Activated T-helper 1 cell treated with anti-CD3 and anti-CD28 coated beads, Interleukin-12 subunit alpha, Interleukin-12 subunit beta, Interleukin-2, Interleukin-4 antibody, amounts not matched to agents 30 ng/mL and 10 ng/mL and 1 ng/mL, durations not matched to agents 14 hours and 24 hours and 36 hours (primary cell): ENCODE data around the gene OR8D1. TPM values are rescaled to one million over a fixed set of nuclear protein-coding genes. Genes with fewer than 3 reads are reported as not detected.

ENCODE experiments used
- DNase-seq: peaks from one replicate; pipeline ENCODE4 v3.0.0; 2021; ENCODE audit warnings: low spot score
- H3K27ac Mint-ChIP-seq: one replicate; pipeline ENCODE4 v1.8.0; 2021; ENCODE audit warnings: mild to moderate bottlenecking, mixed read lengths
- H3K27me3 Mint-ChIP-seq: one replicate; pipeline ENCODE4 v1.8.0; 2022; ENCODE audit warnings: mild to moderate bottlenecking, moderate library complexity, mixed read lengths; ENCODE audit not compliant: insufficient read depth
- H3K36me3 Mint-ChIP-seq: one replicate; pipeline ENCODE4 v1.8.0; 2021; ENCODE audit warnings: low read depth, mixed read lengths
- H3K4me1 Mint-ChIP-seq: one replicate; pipeline ENCODE4 v1.8.0; 2021; ENCODE audit warnings: low read depth, mixed read lengths
- H3K4me3 Mint-ChIP-seq: one replicate; pipeline ENCODE4 v1.8.0; 2021; ENCODE audit warnings: mild to moderate bottlenecking, moderate library complexity, mixed read lengths
- H3K9me3 Mint-ChIP-seq: one replicate; pipeline ENCODE4 v1.8.0; 2021; ENCODE audit warnings: mixed read lengths
- intact Hi-C: fragments of 100-400 bp; cut with micrococcal nuclease; formaldehyde crosslinking; loops from one replicate; pipeline ENCODE4 v1.15.1; 2024
- total RNA-seq: library from RNA; stranded (reverse); gene quantifications from 2 replicates; pipeline ENCODE4 v1.2.3, GENCODE V29; 2022

Gene OR8D1
- total RNA-seq, 1 donor from 2014 or later, result not detected

DNA sequence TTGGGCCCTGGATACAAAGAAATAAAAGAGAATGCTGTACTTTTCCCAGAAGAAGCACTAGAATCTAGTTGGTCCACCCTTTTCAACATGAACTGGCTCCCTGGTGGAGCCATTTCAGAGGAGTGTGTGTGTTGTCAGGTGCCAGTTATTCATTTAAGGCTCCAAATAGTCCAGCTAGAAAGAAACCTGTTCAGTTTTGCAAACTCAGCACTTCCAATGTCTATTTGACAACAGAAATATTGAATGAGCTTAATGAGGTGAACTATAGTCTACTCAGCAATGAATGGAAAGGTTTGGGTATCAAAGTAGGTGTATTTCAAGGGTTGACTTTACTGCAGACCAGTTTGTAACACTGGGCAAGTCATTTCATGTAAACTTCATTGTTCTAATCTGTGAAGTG is 2.1 kb downstream of the OR8D1 start:
- Mint-ChIP-seq H3K27me3 (peaks cover 3% of the 10 kb centered on the region), H3K4me1 (no peaks in the 10 kb centered on the region), H3K9me3 (no peaks in the 10 kb centered on the region), H3K27ac (no peak overlapping the region), H3K36me3 (no peaks in the 10 kb centered on the region), H3K4me3 (no peak overlapping the region)
- no peak for DNase-seq
- intact Hi-C loops, result no loop called here

DNA sequence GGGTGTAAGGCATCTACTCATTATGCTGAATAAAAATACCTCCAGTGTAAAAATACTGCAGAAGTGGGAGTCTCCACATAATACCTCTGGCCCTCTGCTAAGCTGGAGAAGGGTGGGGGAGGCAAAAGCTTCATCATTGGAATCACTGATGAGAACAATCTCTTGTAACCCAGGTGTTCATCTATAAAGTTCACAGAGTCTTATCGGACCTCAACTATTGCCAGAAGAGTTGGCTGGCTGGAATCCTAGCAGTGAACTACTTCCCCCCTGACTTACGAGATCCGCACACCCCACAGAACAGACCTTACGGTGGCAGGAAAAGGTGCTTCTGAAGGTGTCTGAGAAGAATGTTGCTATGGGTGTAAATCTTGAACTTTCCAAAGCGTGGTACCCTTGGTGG is 2.5 kb downstream of the OR8D1 start:
- intact Hi-C loops, result no loop called here
- Mint-ChIP-seq H3K36me3 (no peaks in the 10 kb centered on the region), H3K4me1 (no peaks in the 10 kb centered on the region), H3K4me3 (no peak overlapping the region), H3K27ac (no peak overlapping the region), H3K27me3 (peaks cover 3% of the 10 kb centered on the region), H3K9me3 (no peaks in the 10 kb centered on the region)
- DNase-seq, result no peak

DNA sequence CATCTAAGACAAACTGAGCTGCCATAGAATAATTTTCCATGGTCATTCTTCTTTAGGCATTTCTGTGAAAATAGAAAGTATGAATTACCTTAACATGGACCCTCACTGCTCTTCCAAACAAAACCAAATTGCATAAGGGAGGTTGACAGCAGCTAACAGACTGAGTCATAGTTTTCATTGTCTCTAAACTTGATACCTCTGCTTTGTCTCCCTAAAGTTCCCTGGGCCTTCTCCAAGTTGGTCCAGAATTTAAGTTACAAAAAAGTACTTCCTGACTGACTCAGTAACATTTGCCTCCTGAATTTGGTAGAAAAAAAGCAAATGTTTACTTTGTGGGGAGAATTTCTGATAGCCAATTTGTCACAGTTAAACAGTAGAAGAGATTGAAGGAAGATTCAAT is 3.0 kb downstream of the OR8D1 start:
- Mint-ChIP-seq H3K27ac (no peak overlapping the region), H3K4me3 (no peak overlapping the region), H3K9me3 (no peaks in the 10 kb centered on the region), H3K27me3 (peaks cover 3% of the 10 kb centered on the region), H3K36me3 (no peaks in the 10 kb centered on the region), H3K4me1 (no peaks in the 10 kb centered on the region)
- DNase-seq, result no peak
- intact Hi-C loops, result no loop called here

DNA sequence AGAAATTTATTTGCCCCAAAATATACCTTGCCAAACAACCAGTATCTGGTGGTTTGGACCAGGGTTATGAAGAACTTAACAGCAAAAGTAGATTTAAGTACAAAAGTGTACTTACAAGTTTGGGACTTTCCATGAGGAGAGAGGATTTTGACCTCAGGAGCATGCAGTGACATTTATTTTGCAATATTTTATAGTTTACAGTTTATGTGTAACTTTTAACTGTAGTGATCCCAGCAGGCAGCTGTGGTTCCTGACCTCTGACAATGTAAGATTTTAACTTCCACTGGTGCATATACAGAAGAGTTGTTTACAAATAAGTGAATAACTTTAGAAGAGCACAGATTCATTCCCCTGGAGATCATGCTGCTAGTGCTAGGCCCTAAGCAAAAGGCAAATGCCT is 6.7 kb downstream of the OR8D1 start:
- no peak overlapping the region for H3K27ac Mint-ChIP-seq
- intact Hi-C loops, result no loop called here
- H3K27me3 Mint-ChIP-seq, result peaks cover 4% of the 10 kb centered on the region
- no peaks in the 10 kb centered on the region for H3K9me3 Mint-ChIP-seq
- no peaks in the 10 kb centered on the region for H3K4me1 Mint-ChIP-seq
- no peaks in the 10 kb centered on the region for H3K36me3 Mint-ChIP-seq
- no peak for DNase-seq
- no peak overlapping the region for H3K4me3 Mint-ChIP-seq

DNA sequence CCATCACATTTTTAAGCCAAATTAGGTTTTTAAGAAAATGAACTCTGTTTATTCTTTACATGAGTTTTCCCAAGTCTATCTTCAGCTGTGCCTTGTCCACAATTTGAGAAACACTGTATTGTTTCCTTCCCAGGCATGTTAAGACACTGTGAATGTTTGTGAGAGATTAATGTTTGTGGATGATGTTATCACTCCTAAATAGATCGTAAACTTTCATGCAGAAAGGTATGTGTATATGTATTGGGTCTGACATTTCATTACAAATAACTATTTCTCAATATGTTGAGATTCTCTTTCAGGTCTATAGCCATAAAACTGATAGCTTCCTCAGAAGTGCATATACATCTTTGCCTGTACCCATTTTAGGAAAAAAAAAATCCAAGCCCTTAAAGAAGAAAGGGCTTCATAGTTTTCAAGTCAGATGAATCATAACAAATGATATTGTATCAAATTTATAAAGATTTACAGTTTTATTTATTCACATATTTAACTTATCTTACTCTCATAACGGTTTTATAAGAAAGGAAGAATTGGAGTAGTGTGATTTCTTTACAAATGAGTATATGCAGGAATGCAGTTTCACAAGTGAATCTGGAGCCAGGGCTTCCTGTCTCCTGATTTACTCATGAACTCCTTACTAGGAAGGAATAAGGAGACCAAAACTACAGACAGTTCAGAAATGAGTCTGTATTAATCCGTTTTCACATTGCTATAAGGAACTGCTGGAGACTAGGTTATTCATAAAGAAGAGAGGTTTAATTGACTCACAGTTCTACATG is 11.2 kb downstream of the OR8D1 start:
- H3K27me3 Mint-ChIP-seq, result peaks cover 2% of the 10 kb centered on the region
- H3K9me3 Mint-ChIP-seq, result no peaks in the 10 kb centered on the region
- no peak overlapping the region for H3K27ac Mint-ChIP-seq
- intact Hi-C loops, result no loop called here
- no peaks in the 10 kb centered on the region for H3K36me3 Mint-ChIP-seq
- no peak for DNase-seq
- no peak overlapping the region for H3K4me3 Mint-ChIP-seq
- no peaks in the 10 kb centered on the region for H3K4me1 Mint-ChIP-seq

DNA sequence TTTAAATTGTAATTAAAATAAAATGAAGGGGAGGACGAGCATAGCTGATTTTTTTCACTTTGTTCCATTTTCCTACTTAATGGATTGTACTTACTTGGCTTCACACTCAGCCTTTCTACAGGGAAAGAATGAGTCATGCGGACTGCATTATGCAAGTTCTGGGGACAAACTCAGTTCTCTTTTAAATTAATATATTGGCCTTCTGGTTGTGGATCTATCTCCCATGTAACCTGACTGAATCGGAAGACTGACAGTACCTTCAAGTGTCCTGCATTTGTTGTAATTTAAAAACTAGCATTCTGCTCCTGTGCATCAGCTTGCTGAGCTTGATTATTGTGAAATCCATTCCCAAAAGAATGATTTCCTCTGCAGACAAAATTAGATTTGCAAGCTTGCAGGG is 12.2 kb downstream of the OR8D1 start:
- no peaks in the 10 kb centered on the region for H3K36me3 Mint-ChIP-seq
- no peaks in the 10 kb centered on the region for H3K4me1 Mint-ChIP-seq
- no peak overlapping the region for H3K27ac Mint-ChIP-seq
- no peak overlapping the region for H3K4me3 Mint-ChIP-seq
- DNase-seq, result no peak
- peaks cover 2% of the 10 kb centered on the region for H3K27me3 Mint-ChIP-seq
- intact Hi-C loops, result no loop called here
- H3K9me3 Mint-ChIP-seq, result no peaks in the 10 kb centered on the region

DNA sequence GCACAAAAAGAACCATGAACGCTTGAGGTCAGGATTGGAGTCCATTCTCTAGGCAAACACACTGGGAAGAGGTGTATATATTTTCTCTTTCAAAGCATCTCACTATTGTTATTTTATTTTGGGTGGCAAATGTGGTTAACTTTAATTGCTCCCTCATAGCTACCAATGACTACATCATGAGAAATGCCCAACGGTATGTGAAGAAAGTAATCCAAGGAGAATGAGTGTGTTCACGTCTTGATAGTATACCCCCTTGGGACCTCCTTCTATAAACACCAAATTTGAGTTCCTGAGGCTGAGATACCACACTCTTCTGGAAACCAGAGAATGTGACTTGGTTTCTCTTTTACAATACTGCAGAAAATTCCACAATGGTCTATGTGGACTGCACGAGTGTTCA is 15.8 kb downstream of the OR8D1 start:
- Mint-ChIP-seq H3K27ac (no peak overlapping the region), H3K4me3 (no peak overlapping the region), H3K36me3 (no peaks in the 10 kb centered on the region), H3K9me3 (no peaks in the 10 kb centered on the region), H3K27me3 (peaks cover under 1% of the 10 kb centered on the region), H3K4me1 (no peaks in the 10 kb centered on the region)
- intact Hi-C loops, result no loop called here
- DNase-seq, result no peak

DNA sequence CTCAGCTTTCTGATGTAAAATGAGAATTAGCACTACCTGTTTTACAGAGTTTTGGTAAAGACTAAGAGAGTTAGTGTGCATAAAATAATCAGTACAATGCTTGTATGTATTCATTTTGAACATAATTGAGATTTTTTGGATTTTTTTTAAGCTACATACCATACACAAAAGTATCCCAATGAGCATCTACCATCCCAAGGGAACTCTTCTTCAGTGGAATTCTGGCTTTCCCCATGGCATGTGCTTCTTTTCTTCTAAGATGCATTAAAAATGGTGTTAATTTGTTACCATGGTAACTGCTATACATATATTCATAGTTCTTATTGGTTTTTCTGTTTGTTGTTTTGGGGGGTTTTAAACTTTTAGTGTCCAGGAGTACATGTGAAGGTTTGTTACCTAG is 17.7 kb downstream of the OR8D1 start:
- no peak for DNase-seq
- intact Hi-C loops, result no loop called here
- no peaks in the 10 kb centered on the region for H3K9me3 Mint-ChIP-seq
- H3K4me3 Mint-ChIP-seq, result no peak overlapping the region
- no peaks in the 10 kb centered on the region for H3K4me1 Mint-ChIP-seq
- H3K27me3 Mint-ChIP-seq, result no peaks in the 10 kb centered on the region
- H3K27ac Mint-ChIP-seq, result no peak overlapping the region
- H3K36me3 Mint-ChIP-seq, result no peaks in the 10 kb centered on the region

DNA sequence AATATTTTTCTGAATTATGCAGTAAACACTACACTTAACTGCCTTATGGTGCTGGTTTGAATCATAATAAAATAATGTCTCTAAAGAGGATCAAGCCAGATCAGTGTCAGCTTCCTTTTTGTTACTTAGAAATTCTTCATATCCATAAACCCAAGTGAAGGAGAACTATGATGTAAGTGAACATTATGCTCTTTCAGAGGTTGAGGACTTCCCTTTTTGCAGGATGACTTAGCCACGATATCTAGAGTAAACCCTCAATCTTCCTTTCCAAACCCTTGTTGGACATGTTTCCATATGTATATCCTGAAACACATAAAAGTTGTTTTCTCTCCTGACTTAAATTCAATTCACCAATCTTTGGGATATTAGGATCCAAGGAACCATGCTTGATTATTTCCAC is 19.1 kb downstream of the OR8D1 start:
- no peak overlapping the region for H3K4me3 Mint-ChIP-seq
- H3K4me1 Mint-ChIP-seq, result no peaks in the 10 kb centered on the region
- no peaks in the 10 kb centered on the region for H3K36me3 Mint-ChIP-seq
- intact Hi-C loops, result no loop called here
- no peaks in the 10 kb centered on the region for H3K27me3 Mint-ChIP-seq
- DNase-seq, result no peak
- H3K27ac Mint-ChIP-seq, result no peak overlapping the region
- H3K9me3 Mint-ChIP-seq, result no peaks in the 10 kb centered on the region

DNA sequence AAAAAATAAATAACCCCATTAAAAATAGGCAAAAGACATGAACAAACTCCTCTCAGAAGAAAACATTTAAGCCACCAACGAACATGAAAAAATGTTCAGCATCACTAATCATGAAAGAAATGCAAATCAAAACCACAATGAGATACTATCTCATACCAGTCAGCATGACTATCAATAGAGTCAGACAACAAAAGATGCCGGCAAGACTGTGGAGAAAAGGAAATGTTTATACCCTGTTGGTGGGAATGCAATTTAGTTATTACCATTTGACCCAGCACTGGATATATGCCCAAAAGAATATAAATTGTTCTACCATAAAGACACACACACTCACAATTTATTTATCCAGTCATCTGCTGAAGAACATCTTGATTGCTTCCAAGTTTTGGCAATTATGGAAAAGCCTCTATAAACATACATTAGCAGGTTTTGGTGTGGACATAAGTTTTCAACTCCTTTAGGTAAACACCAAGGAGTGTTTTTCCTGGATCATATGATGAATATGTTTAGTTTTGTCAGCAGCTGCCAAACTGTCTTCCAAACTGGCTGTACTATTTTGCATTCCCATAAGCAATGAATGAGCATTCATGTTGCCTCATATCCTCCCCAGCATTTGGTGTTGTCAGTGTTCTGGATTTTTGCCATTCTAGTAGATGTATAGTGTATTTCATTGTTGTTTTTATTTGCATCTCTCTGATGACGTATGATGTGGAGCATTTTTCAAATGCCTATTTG is 28.0 kb downstream of the OR8D1 start:
- DNase-seq, result no peak
- Mint-ChIP-seq H3K27ac (no peak overlapping the region), H3K27me3 (no peaks in the 10 kb centered on the region), H3K4me1 (no peaks in the 10 kb centered on the region), H3K36me3 (no peaks in the 10 kb centered on the region), H3K4me3 (no peak overlapping the region), H3K9me3 (peaks cover 3% of the 10 kb centered on the region)
- intact Hi-C loops, result no loop called here

DNA sequence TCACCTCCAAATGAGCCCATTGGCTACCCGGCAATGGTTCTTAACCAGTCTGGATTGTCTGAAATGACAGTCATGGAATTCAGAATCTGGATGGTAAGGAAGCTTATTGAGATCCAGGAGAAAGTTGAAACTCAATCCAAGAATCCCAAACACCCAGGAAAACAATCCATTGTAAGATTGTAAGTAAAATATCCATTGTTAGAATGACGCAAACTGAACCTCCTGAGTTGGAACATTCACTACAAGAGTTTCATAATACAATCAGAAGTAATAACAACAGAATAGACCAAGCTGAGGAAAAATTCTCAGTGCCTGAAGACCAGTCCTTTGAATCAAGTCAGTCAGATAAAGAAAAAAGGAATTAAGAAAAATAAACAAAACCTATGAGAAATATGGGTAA is 35.5 kb downstream of the OR8D1 start:
- no peak overlapping the region for H3K4me3 Mint-ChIP-seq
- H3K4me1 Mint-ChIP-seq, result peaks cover 8% of the 10 kb centered on the region
- H3K9me3 Mint-ChIP-seq, result no peaks in the 10 kb centered on the region
- no peak for DNase-seq
- no peaks in the 10 kb centered on the region for H3K36me3 Mint-ChIP-seq
- H3K27ac Mint-ChIP-seq, result no peak overlapping the region
- intact Hi-C loops, result no loop called here
- H3K27me3 Mint-ChIP-seq, result no peaks in the 10 kb centered on the region

DNA sequence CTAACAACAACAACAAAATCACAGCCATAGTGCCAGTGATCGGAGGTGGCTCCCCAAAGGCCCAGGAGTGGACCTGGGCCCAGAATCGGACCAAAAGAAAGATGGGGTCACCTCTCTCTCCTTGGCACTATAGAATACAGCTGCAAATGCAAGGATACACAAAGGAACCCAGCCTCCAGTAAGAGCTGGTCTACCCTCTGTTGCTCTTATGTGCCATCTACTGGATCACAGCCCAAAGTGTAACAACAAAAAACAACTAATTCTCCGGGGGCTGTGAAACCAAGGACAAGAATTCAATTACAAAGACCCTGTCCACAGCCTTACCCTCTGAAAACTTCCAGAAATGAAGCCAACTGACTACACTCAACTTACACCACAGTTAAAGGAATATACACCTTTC is 35.9 kb downstream of the OR8D1 start:
- intact Hi-C loops, result no loop called here

DNA sequence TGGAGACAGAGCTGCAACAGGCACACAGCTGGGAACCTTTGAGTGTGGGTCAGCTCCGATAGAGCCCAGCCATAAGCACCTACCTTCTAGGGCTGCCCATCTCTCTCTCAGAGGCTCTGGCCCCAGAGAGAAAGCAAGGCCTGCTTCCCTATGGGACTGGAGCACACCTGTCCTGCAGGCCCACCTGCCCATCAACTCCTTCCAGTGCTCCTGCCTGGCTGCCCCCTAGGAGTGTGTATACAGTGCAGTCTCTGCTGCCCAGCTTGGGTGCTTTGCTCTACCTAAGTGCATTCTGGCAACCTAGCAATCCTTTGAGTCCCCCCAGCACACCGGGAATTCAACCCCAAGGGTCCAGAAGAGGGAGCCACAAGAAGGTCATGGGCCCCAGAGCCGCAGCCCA is 36.5 kb downstream of the OR8D1 start:
- intact Hi-C loops, result no loop called here
- no peaks in the 10 kb centered on the region for H3K36me3 Mint-ChIP-seq
- no peaks in the 10 kb centered on the region for H3K27me3 Mint-ChIP-seq
- no peaks in the 10 kb centered on the region for H3K9me3 Mint-ChIP-seq
- DNase-seq, result no peak
- no peak overlapping the region for H3K27ac Mint-ChIP-seq
- peaks cover 8% of the 10 kb centered on the region for H3K4me1 Mint-ChIP-seq
- no peak overlapping the region for H3K4me3 Mint-ChIP-seq

More for the DNA sequence above, 35.9 kb downstream of the OR8D1 start:
- no peaks in the 10 kb centered on the region for H3K36me3 Mint-ChIP-seq
- no peak for DNase-seq
- H3K9me3 Mint-ChIP-seq, result no peaks in the 10 kb centered on the region
- peaks cover 8% of the 10 kb centered on the region for H3K4me1 Mint-ChIP-seq
- H3K27ac Mint-ChIP-seq, result no peak overlapping the region
- no peaks in the 10 kb centered on the region for H3K27me3 Mint-ChIP-seq
- no peak overlapping the region for H3K4me3 Mint-ChIP-seq
